CD14-positive monocyte (primary cell): ENCODE measurements around the gene ALOX5. TPM values are rescaled to one million over a fixed set of nuclear protein-coding genes. Genes with fewer than 3 reads are reported as not detected.

Source experiments
- DNase-seq, 3 donors: peaks; one replicate each; pipeline ENCODE4 v3.0.0-alpha.2; 2011 to 2022
- H2AFZ ChIP-seq: 2 replicates; pipeline ENCODE4 v1.6.0; 2012; ENCODE audit warnings: mild to moderate bottlenecking, low read depth, low read length, inconsistent platforms; ENCODE audit not compliant: insufficient read depth, poor library complexity, severe bottlenecking
- H3K27ac ChIP-seq, 2 donors: 1 replicate in 1 of 2; 2 replicates in 1 of 2; pipeline ENCODE4 v1.5.1; 2012 to 2013; ENCODE audit warnings: low read length in 2 of 2, control low read depth in 1 of 2, inconsistent platforms in 1 of 2, low read depth in 1 of 2, mild to moderate bottlenecking in 1 of 2
- H3K27me3 ChIP-seq, 2 donors: one replicate each; pipeline versions ENCODE4 v1.6.0 to v1.6.1; 2011 to 2013; ENCODE audit warnings: low read length in 2 of 2; ENCODE audit not compliant: control insufficient read depth in 2 of 2, insufficient read depth in 2 of 2
- H3K36me3 ChIP-seq, 2 donors: replicated peaks in 1 of 2; 1 replicate in 1 of 2; 2 replicates in 1 of 2; pipeline versions ENCODE4 v1.5.1 to v1.6.1; 2012 to 2013; ENCODE audit warnings: low read length in 2 of 2, control low read depth in 1 of 2, inconsistent platforms in 1 of 2, mild to moderate bottlenecking in 1 of 2; ENCODE audit not compliant: insufficient read depth in 2 of 2, control insufficient read depth in 1 of 2
- H3K4me1 ChIP-seq, 2 donors: 1 replicate in 1 of 2; 2 replicates in 1 of 2; pipeline versions ENCODE4 v1.5.1 to v1.6.1; 2012 to 2013; ENCODE audit warnings: low read length in 2 of 2, control low read depth in 1 of 2, inconsistent platforms in 1 of 2, mild to moderate bottlenecking in 1 of 2, moderate library complexity in 1 of 2; ENCODE audit not compliant: insufficient read depth in 2 of 2, control insufficient read depth in 1 of 2
- H3K4me2 ChIP-seq: replicated peaks from 2 replicates; pipeline ENCODE3; 2012; ENCODE audit warnings: low read length, moderate library complexity, mild to moderate bottlenecking; ENCODE audit not compliant: poor library complexity, severe bottlenecking; ENCODE audit errors: extremely low read depth
- H3K4me3 ChIP-seq, 3 experiments: fragments of 200-600 bp in 1 of 3; sonication (generic) in 1 of 3; replicated peaks in 1 of 3; 1 replicate in 2 of 3; 2 replicates in 1 of 3; pipeline ENCODE4 v1.5.1; 2011 to 2013; ENCODE audit warnings: low read length in 3 of 3, mild to moderate bottlenecking in 3 of 3, control low read depth in 2 of 3, low read depth in 2 of 3, inconsistent platforms in 1 of 3, moderate library complexity in 1 of 3
- H3K79me2 ChIP-seq: 2 replicates; pipeline ENCODE4 v1.6.0; 2012; ENCODE audit warnings: mild to moderate bottlenecking, control low read depth, inconsistent platforms, low read length, moderate library complexity; ENCODE audit not compliant: insufficient read depth
- H3K9ac ChIP-seq: 2 replicates; pipeline ENCODE4 v1.6.0; 2017; ENCODE audit warnings: low read length, mild to moderate bottlenecking; ENCODE audit not compliant: insufficient read depth, poor library complexity, severe bottlenecking
- H3K9me3 ChIP-seq, 2 donors: replicated peaks in 1 of 2; 1 replicate in 1 of 2; 2 replicates in 1 of 2; pipeline versions ENCODE4 v1.5.1 to v1.6.1; 2012 to 2013; ENCODE audit warnings: low read length in 2 of 2, control low read depth in 1 of 2; ENCODE audit not compliant: control insufficient read depth in 1 of 2, insufficient read depth in 1 of 2
- H4K20me1 ChIP-seq: 2 replicates; pipeline ENCODE4 v1.6.0; 2012; ENCODE audit warnings: mild to moderate bottlenecking, low read length, control low read depth, moderate library complexity; ENCODE audit not compliant: insufficient read depth
- H3K27ac Mint-ChIP-seq, 7 donors: one replicate each; pipeline ENCODE4 v1.8.0; 2020; ENCODE audit warnings: mild to moderate bottlenecking in 7 of 7, mixed read lengths in 7 of 7, moderate library complexity in 6 of 7, inconsistent platforms in 2 of 7
- H3K27me3 Mint-ChIP-seq, 3 donors: one replicate each; pipeline ENCODE4 v1.8.0; 2021 to 2022; ENCODE audit warnings: low read depth in 3 of 3, mild to moderate bottlenecking in 3 of 3, mixed read lengths in 3 of 3, moderate library complexity in 3 of 3, inconsistent platforms in 1 of 3
- H3K36me3 Mint-ChIP-seq, 2 donors: one replicate each; pipeline ENCODE4 v1.8.0; 2020; ENCODE audit warnings: mixed read lengths in 2 of 2, inconsistent platforms in 1 of 2, mild to moderate bottlenecking in 1 of 2
- H3K4me1 Mint-ChIP-seq: one replicate; pipeline ENCODE4 v1.8.0; 2020; ENCODE audit warnings: mild to moderate bottlenecking, mixed read lengths
- H3K4me3 Mint-ChIP-seq, 2 donors: one replicate each; pipeline ENCODE4 v1.8.0; 2020; ENCODE audit warnings: mild to moderate bottlenecking in 2 of 2, mixed read lengths in 2 of 2, moderate library complexity in 1 of 2
- H3K9me3 Mint-ChIP-seq, 7 donors: one replicate each; pipeline ENCODE4 v1.8.0; 2020 to 2022; ENCODE audit warnings: mixed read lengths in 7 of 7, mild to moderate bottlenecking in 6 of 7, moderate library complexity in 6 of 7, inconsistent platforms in 2 of 7
- CTCF ChIP-seq: fragments of 200-600 bp; IDR thresholded peaks from one replicate; pipeline ENCODE4 v1.8.0; 2022; ENCODE audit warnings: antibody characterized with exemption, mild to moderate bottlenecking
- WGBS: methylation state at CpG from one replicate; pipeline ENCODE4 v1.1.5; 2013; ENCODE audit warnings: missing lambda C conversion rate; ENCODE audit not compliant: insufficient coverage; 5-methylcytosine and 5-hydroxymethylcytosine counted together
- intact Hi-C, 2 donors: fragments of 100-400 bp; cut with micrococcal nuclease; formaldehyde crosslinking; loops; one replicate each; pipeline versions ENCODE4 v1.15.0 to v1.15.1; 2023
- polyA plus RNA-seq, 3 donors: library from polyadenylated mRNA; depleted of rRNA in 1 of 3; unstranded in 2 of 3; stranded (reverse) in 1 of 3; fragments of 300-500 nt in 2 of 3; fragments of >200 nt in 1 of 3; fragmentation: Illumina TruSeq in 2 of 3; gene quantifications; 1 replicate in 2 of 3; 2 replicates in 1 of 3; pipeline ENCODE4 v1.2.3, GENCODE V29; 2012 to 2021

The ALOX5 gene
- polyA plus RNA-seq, 3 donors: 223 to 918 (median 272) TPM

GRCh38 chr10:45422866-45423659 is 49.0 kb downstream of the ALOX5 start:
- H2AFZ ChIP-seq: no peak overlapping the region
- H3K4me1 ChIP-seq: peaks cover 71 to 76% of the 10 kb centered on the region in 2 donors
- Mint-ChIP-seq H3K4me3 (no peak overlapping the region), H3K27ac (no peak overlapping the region), H3K9me3 (no peaks in the 10 kb centered on the region), H3K36me3 (peaks cover 58 to 69% of the 10 kb centered on the region in 2 donors), H3K4me1 (peaks cover 80% of the 10 kb centered on the region), H3K27me3 (peaks cover 0 to 3% (median 0%) of the 10 kb centered on the region in 3 donors)
- H3K9me3 ChIP-seq: no peaks in the 10 kb centered on the region
- H3K9ac ChIP-seq: no peak overlapping the region
- intact Hi-C loops: loop anchor here in 1 of 2 donors (5.0 kb wide), 1 partner anchor 34 kb away; no protein-coding TSS in a partner anchor
- no peak overlapping the region for H3K4me3 ChIP-seq
- no peak overlapping the region for H3K4me2 ChIP-seq
- no peak for TF ChIP-seq CTCF
- WGBS: 64% methylated on average over 5 of the region's 9 CpGs
- H4K20me1 ChIP-seq: peaks cover 76% of the 10 kb centered on the region
- H3K27ac ChIP-seq: no peak overlapping the region
- peaks cover 52 to 65% of the 10 kb centered on the region in 2 donors for H3K36me3 ChIP-seq
- H3K79me2 ChIP-seq: peaks cover 18% of the 10 kb centered on the region
- H3K27me3 ChIP-seq: no peaks in the 10 kb centered on the region
- no peak for DNase-seq

- no peak for TF ChIP-seq CTCF
- Histone ChIP-seq H3K27ac (peak overlapping the region in 1 of 2 donors; percentile 44), H3K27me3 (no peaks in the 10 kb centered on the region), H3K4me3 (no peak overlapping the region), H3K4me2 (no peak overlapping the region), H3K9me3 (no peaks in the 10 kb centered on the region), H2AFZ (no peak overlapping the region), H4K20me1 (peaks cover 80% of the 10 kb centered on the region), H3K79me2 (peaks cover 18% of the 10 kb centered on the region), H3K4me1 (peaks cover 62 to 67% of the 10 kb centered on the region in 2 donors), H3K9ac (no peak overlapping the region), H3K36me3 (peaks cover 62 to 75% of the 10 kb centered on the region in 2 donors)
- no peak for DNase-seq
- peak overlapping the region in 3 of 7 donors; percentile 7 to 64 (median 54) for H3K27ac Mint-ChIP-seq
- peaks cover 72% of the 10 kb centered on the region for H3K4me1 Mint-ChIP-seq
- intact Hi-C loops: loop anchor here in 1 of 2 donors (5.0 kb wide), 1 partner anchor 33 kb away; no protein-coding TSS in a partner anchor
- peaks cover 68 to 78% of the 10 kb centered on the region in 2 donors for H3K36me3 Mint-ChIP-seq
- H3K9me3 Mint-ChIP-seq: no peaks in the 10 kb centered on the region
- WGBS: 96% methylated on average over 7 of the region's 7 CpGs
- peaks cover 0 to 4% (median 0%) of the 10 kb centered on the region in 3 donors for H3K27me3 Mint-ChIP-seq
- peak overlapping the region in 1 of 2 donors; percentile 2 for H3K4me3 Mint-ChIP-seq
Measured at GRCh38 chr10:45423976-45424499, 50.0 kb downstream of the ALOX5 start.
